Progenitor cell of endocrine pancreas (in vitro differentiated cells): Measurements from ENCODE around the gene C1orf52. TPM values are rescaled to one million over a fixed set of nuclear protein-coding genes. Genes with fewer than 3 reads are reported as not detected.

ENCODE experiments used
- DNase-seq: peaks from one replicate; pipeline ENCODE4 v3.0.0; 2021; ENCODE audit warnings: low spot score; ENCODE audit not compliant: unreplicated experiment
- H3K27ac Mint-ChIP-seq: 2 replicates; pipeline ENCODE4 v1.8.0; 2021; ENCODE audit warnings: mild to moderate bottlenecking, moderate library complexity, mixed read lengths
- H3K27me3 Mint-ChIP-seq: 2 replicates; pipeline ENCODE4 v1.8.0; 2021; ENCODE audit warnings: mixed read lengths
- H3K36me3 Mint-ChIP-seq: 2 replicates; pipeline ENCODE4 v1.8.0; 2022; ENCODE audit warnings: mixed read lengths; ENCODE audit not compliant: insufficient read depth
- H3K4me1 Mint-ChIP-seq: 2 replicates; pipeline ENCODE4 v1.8.0; 2021; ENCODE audit warnings: low read depth, mixed read lengths
- H3K4me3 Mint-ChIP-seq: 2 replicates; pipeline ENCODE4 v1.8.0; 2021; ENCODE audit warnings: low read depth, mild to moderate bottlenecking, moderate library complexity, mixed read lengths
- H3K9me3 Mint-ChIP-seq: 2 replicates; pipeline ENCODE4 v1.8.0; 2021; ENCODE audit warnings: low read depth, mixed read lengths
- total RNA-seq: library from RNA; stranded (reverse); gene quantifications from 2 replicates; pipeline ENCODE4 v1.2.1, GENCODE V29; 2021
- TF ChIP-seq, protein P1 (sequence below): fragments of 200-600 bp; sonication (generic); IDR thresholded peaks from one replicate; pipeline ENCODE4 v1.5.0; 2021; ENCODE audit warnings: antibody characterized with exemption, mild to moderate bottlenecking; ENCODE audit not compliant: unreplicated experiment

The C1orf52 gene
- total RNA-seq, 1 donor from 2014 or later: 42.2 TPM

- TF ChIP-seq, protein P1, sequence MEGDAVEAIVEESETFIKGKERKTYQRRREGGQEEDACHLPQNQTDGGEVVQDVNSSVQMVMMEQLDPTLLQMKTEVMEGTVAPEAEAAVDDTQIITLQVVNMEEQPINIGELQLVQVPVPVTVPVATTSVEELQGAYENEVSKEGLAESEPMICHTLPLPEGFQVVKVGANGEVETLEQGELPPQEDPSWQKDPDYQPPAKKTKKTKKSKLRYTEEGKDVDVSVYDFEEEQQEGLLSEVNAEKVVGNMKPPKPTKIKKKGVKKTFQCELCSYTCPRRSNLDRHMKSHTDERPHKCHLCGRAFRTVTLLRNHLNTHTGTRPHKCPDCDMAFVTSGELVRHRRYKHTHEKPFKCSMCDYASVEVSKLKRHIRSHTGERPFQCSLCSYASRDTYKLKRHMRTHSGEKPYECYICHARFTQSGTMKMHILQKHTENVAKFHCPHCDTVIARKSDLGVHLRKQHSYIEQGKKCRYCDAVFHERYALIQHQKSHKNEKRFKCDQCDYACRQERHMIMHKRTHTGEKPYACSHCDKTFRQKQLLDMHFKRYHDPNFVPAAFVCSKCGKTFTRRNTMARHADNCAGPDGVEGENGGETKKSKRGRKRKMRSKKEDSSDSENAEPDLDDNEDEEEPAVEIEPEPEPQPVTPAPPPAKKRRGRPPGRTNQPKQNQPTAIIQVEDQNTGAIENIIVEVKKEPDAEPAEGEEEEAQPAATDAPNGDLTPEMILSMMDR: no peak
- peaks cover 22% of the 10 kb centered on the region for H3K4me1 Mint-ChIP-seq
- H3K9me3 Mint-ChIP-seq: no peaks in the 10 kb centered on the region
- H3K27me3 Mint-ChIP-seq: no peaks in the 10 kb centered on the region
- peak overlapping the region; percentile 86 for H3K4me3 Mint-ChIP-seq
- DNase-seq: no peak
- peaks cover 13% of the 10 kb centered on the region for H3K36me3 Mint-ChIP-seq
- H3K27ac Mint-ChIP-seq: peak overlapping the region; percentile 90
These were observed 15.5 kb upstream of the C1orf52 start for GRCh38 chr1:85274969-85275453.

DNA sequence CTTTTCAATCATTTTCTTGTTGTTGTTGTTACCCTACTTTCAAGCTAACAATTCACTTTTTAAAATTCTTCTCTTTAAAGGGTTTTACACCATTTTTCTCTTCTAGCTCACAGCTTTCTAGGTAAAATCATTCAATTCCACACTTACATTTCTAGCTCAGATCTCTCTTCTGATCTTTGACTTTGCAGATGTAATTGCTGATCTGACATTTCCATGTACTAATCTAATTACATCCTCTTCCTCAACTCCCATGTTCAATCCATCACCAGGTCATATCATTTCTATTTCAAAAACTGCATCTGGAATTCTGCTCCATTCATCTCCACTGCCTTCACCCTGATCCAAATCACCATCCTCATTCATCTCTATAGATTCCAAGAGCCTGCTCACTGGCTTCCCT, 13.9 kb upstream of the C1orf52 start:
- DNase-seq: no peak
- TF ChIP-seq, protein P1: no peak
- peaks cover 29% of the 10 kb centered on the region for H3K4me1 Mint-ChIP-seq
- peak overlapping the region; percentile 10 for H3K27ac Mint-ChIP-seq
- H3K27me3 Mint-ChIP-seq: no peaks in the 10 kb centered on the region
- H3K9me3 Mint-ChIP-seq: no peaks in the 10 kb centered on the region
- H3K36me3 Mint-ChIP-seq: peaks cover 20% of the 10 kb centered on the region
- H3K4me3 Mint-ChIP-seq: no peak overlapping the region

DNA sequence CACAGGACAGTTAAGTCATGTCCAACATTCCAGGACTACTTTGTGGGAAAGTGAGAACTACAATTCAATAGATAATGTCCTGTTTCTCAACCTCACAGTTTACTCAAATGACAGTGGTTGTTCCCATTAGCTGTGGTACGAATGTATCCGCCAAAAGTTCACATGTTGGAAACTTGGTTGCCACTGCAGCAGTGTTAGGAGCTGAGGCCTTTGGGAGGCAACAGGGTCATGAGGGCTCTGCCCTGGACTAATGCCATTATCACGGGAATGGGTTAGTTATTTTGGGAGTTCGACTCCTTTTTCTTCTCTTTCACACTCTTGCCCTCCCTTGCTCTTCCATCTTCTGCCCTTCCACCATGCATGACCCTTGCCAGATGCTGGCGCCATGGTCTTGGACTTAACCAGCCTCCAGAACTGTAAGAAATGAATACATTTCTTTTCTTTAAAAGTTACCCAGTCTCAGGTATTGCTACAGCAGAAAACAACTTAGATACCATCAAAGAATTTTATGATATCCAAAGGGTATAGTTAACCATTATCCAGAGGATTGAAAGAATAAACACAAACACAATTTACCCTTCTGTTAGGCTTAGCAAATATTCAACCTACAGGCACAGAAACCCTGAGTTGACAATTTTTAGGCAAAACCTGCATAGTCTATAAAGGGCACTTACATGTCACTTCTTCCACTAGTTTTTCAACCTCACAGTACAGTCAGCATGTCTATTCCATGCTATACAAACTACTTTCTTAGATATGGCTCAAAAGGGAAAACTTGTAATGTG, 9.5 kb upstream of the C1orf52 start:
- H3K27ac Mint-ChIP-seq: no peak overlapping the region

DNA sequence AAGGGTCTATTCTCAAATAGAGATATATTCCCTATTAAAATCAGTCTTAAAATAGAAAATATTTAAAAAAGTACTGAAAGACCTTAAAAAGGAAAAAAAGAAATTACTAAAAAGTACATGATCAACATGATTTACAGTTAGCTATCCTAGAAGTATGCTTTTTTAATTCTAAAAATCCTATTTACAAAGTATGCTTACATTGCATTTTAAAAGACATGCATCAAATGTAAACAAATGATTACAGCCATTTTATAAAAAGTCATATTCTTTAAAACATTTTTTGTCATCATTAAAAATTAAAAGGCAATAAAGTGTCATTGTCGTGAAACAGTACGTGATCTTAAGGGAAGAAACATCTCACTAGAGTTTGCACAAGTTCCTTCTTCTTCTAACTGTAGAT, 7.9 kb upstream of the C1orf52 start:
- Mint-ChIP-seq H3K4me3 (no peak overlapping the region), H3K9me3 (peaks cover 4% of the 10 kb centered on the region), H3K27me3 (no peaks in the 10 kb centered on the region), H3K36me3 (peaks cover 28% of the 10 kb centered on the region), H3K27ac (no peak overlapping the region), H3K4me1 (peaks cover 25% of the 10 kb centered on the region)
- TF ChIP-seq, protein P1: no peak
- DNase-seq: no peak

More for the DNA sequence above, 9.5 kb upstream of the C1orf52 start:
- Mint-ChIP-seq H3K4me1 (peaks cover 18% of the 10 kb centered on the region), H3K36me3 (peaks cover 27% of the 10 kb centered on the region), H3K9me3 (no peaks in the 10 kb centered on the region), H3K27me3 (no peaks in the 10 kb centered on the region), H3K4me3 (no peak overlapping the region)
- DNase-seq: no peak
- TF ChIP-seq, protein P1: no peak

DNA sequence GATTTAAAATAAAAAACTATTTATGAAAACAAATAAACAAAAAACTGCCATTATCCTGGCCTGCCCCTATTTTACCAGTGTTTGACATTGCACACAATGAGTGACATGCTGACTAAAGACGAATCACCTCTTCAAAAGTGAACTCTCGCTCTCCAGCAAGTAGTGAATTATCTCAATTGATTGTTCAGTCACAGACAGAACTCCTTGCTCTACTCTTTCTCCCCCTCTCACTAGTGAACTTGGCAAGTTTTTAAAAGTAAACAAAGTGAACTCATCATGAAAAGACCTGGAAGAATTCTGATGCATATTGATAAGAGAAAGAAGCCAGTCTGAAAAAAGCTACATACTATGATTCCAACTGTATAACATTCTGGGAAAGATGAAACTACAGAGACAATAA, 4.7 kb upstream of the C1orf52 start:
- Mint-ChIP-seq H3K9me3 (peaks cover 14% of the 10 kb centered on the region), H3K36me3 (peaks cover 21% of the 10 kb centered on the region), H3K27me3 (no peaks in the 10 kb centered on the region), H3K4me3 (no peak overlapping the region), H3K27ac (peak overlapping the region; percentile 1), H3K4me1 (peaks cover 14% of the 10 kb centered on the region)
- TF ChIP-seq, protein P1: no peak
- no peak for DNase-seq
